ENCODE data around the gene CCNY. TPM values are rescaled to one million over a fixed set of nuclear protein-coding genes. Genes with fewer than 3 reads are reported as not detected.

Gene CCNY
- total RNA-seq, 8 experiments from 2014 or later, result 24.8 to 57.1 (median 32.4) TPM

DNA sequence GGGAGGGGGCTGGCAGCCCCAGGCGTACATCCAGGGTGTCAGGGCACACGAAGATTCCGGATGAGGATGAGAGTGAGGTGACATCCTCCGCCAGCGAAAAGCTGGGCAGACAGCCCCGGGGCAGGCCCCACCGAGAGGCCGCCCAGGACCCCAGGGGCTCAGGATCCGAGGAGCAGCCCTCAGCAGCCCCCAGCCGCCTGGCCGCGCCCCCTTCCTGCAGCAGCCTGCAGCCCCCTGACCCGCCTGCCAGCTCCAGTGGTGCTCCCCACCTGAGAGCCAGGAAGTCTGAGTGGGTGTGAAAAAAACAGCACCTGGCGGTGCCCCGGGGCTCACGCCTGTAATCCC, 272.0 kb downstream of the CCNY start:
- ATAC-seq (replicated peaks in 6 of 8), result no peak
- no peaks in the 10 kb centered on the region for H3K4me1 ChIP-seq (replicated peaks in 1 of 2)
- WGBS, 10 experiments, result 85 to 100% (median 89%) methylated on average over 3 to 4 of the region's 16 CpGs; no CpG with 5 or more reads in 7 of the 10 experiments
- in situ Hi-C loops (cut with MboI; ENCODE audit: low pct_unique_long_range_greater_than_20kb in 2 of 9, low sequenced_read_pairs in 9 of 9, unreplicated experiment in 9 of 9), result no loop called here
- no peak overlapping the region for H3K27ac ChIP-seq
- H3K4me3 ChIP-seq, result no peak overlapping the region

DNA sequence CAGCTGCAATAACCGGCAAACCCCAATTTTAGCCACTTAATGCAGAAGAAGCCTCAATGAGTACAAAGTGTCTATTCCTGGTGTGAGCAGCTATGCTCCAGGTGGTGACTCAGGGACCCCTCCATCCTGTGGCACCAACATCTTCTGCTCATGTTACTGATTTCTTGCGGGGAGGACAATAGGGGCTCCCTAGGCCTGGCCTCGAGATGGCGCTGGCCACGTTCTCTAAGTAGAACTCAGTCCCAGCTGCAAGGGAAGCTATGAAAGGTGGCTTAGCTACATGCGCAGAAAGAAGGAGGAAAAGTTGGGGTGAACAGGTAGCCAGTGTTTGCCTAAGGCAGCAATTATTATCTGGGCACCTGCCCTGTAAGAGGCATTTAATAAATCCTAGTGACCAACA, 275.4 kb downstream of the CCNY start:
- H3K4me1 ChIP-seq (replicated peaks in 1 of 2), result no peaks in the 10 kb centered on the region
- ATAC-seq (replicated peaks in 6 of 8), result no peak
- H3K4me3 ChIP-seq, result no peak overlapping the region
- WGBS, 10 experiments, result 47 to 90% (median 76%) methylated on average over 1 to 5 of the region's 6 CpGs; no CpG with 5 or more reads in 2 of the 10 experiments
- in situ Hi-C loops (cut with MboI; ENCODE audit: low pct_unique_long_range_greater_than_20kb in 2 of 9, low sequenced_read_pairs in 9 of 9, unreplicated experiment in 9 of 9), result no loop called here
- H3K27ac ChIP-seq, result no peak overlapping the region

DNA sequence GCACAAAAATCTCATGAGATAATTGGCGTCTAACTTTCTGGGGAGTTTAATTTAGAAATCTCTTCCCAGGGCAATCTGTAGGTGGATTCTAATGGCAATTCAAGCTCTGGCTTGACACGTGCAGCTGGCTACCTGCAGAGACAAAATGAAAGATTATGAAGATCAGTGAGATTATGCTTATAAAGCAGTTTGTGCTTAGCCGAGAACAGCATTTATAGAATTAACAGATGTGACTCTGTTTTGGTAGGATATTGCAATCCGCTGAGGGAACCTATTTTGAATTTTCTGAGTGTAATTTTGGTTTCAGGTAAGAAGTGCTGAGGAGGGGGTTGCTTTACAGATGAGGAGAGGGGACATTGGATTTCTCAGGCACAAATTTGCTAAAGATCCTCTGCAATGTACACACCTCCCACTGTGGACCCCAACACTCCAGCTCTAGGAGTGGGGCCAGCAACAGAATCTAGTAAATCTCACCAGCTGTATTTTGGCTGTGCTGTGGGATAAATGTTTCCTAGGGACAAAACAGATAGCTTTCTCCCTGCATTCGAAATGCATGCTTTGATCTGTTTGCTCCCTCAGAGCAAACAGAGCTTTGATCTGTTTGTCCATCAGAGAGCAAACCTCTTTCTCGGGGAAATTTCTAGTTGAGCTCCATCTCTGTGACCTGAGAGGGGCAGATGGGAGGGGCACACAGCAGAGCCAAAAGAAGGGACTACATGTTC, 276.2 kb downstream of the CCNY start:
- Histone ChIP-seq H3K4me1 (replicated peaks in 1 of 2) (no peaks in the 10 kb centered on the region), H3K27ac (no peak overlapping the region), H3K4me3 (no peak overlapping the region)
- in situ Hi-C loops (cut with MboI; ENCODE audit: low pct_unique_long_range_greater_than_20kb in 2 of 9, low sequenced_read_pairs in 9 of 9, unreplicated experiment in 9 of 9), result no loop called here
- 0 to 71% (median 48%) methylated on average over 1 to 6 of the region's 6 CpGs; no CpG with 5 or more reads in 1 of the 10 experiments for WGBS, 10 experiments
- no peak for ATAC-seq (replicated peaks in 6 of 8)

DNA sequence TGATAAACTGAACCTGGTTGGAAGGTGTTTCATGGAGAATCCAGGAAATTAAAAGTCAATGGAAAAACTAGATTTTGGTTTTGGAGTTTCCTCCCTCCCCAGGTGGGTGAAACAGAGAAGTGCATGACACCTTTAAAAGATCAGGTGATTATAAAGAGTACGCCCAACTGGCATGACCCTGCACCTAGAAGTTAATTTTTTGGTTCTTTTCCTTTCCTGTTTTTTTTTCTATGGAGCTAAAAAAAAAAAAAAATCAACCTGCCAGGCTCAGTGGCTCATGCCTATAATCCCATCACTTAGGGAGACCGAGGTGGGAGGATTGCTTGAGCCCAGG, 276.8 kb downstream of the CCNY start:
- in situ Hi-C loops (cut with MboI; ENCODE audit: low pct_unique_long_range_greater_than_20kb in 2 of 9, low sequenced_read_pairs in 9 of 9, unreplicated experiment in 9 of 9), result no loop called here

DNA sequence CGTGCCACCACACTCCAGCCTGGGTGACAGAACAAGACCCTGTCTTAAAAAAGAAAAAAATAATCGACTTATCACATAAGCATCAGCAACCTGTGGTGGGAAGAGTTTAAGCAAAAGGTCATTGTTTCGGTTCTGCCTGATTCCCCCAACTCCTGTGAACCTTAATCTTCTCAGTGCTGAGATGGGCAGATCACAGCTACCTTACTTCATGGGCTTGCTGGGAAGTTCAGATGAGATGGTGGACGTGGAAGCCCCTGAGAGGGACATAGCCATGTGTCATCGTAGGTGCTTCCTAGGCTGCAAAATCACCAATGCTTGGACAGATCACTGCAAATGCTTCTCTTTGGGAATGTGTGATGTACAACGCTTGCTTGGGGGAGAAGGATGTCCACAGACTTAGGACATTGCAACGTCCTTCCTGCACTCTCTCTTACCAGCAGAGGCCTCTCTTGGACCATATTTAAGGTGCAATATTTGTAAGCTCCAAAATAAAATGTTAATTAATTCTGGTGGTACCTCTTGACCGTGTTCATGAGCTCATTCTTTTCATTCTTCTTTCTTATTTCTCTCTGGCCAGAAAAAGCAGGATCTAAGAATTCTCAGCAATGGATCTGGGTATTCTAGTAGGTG, 277.4 kb downstream of the CCNY start:
- in situ Hi-C loops (cut with MboI; ENCODE audit: low pct_unique_long_range_greater_than_20kb in 2 of 9, low sequenced_read_pairs in 9 of 9, unreplicated experiment in 9 of 9), result no loop called here
- 24 to 80% (median 55%) methylated on average over 1 to 7 of the region's 8 CpGs; no CpG with 5 or more reads in 2 of the 10 experiments for WGBS, 10 experiments
- Histone ChIP-seq H3K27ac (no peak overlapping the region), H3K4me1 (replicated peaks in 1 of 2) (no peaks in the 10 kb centered on the region), H3K4me3 (no peak overlapping the region)
- peak in 3 of 8 experiments; percentile 36 to 60 (median 48) for ATAC-seq (replicated peaks in 6 of 8)

More for the DNA sequence above, 276.8 kb downstream of the CCNY start:
- 17 to 91% (median 78%) methylated on average over 1 to 2 of the region's 2 CpGs; no CpG with 5 or more reads in 3 of the 10 experiments for WGBS, 10 experiments
- H3K27ac ChIP-seq, result no peak overlapping the region
- no peak overlapping the region for H3K4me3 ChIP-seq
- H3K4me1 ChIP-seq (replicated peaks in 1 of 2), result no peaks in the 10 kb centered on the region
- ATAC-seq (replicated peaks in 6 of 8), result no peak

DNA sequence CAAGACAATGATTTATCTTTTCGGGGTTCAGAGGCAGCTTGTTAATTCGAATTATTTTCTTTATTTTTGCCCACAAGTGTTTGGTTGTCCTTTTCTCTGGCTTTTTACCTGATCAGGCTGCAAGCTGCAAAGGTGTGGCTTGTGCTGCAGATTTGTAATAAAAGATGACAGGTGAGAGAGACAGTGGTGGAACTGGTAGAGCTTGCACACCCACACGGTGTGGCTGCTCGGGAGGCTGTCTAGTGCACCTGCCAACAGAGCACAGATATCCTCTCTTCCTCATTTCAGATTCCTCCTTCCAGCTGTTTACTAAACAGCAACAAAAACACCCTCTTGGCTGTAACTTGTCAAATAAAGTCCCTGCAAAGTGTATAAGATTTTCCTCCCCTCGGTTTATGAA, 278.0 kb downstream of the CCNY start:
- Histone ChIP-seq H3K4me3 (no peak overlapping the region), H3K4me1 (replicated peaks in 1 of 2) (no peaks in the 10 kb centered on the region), H3K27ac (no peak overlapping the region)
- in situ Hi-C loops (cut with MboI; ENCODE audit: low pct_unique_long_range_greater_than_20kb in 2 of 9, low sequenced_read_pairs in 9 of 9, unreplicated experiment in 9 of 9), result no loop called here
- WGBS, 10 experiments, result 8 to 73% (median 59%) methylated on average over 1 to 5 of the region's 5 CpGs; no CpG with 5 or more reads in 2 of the 10 experiments
- no peak for ATAC-seq (replicated peaks in 6 of 8)

Other genes with a start within 250 kb of the CCNY start
- 10 to 100 TPM; 19.9 to 35.5 (median 30.2) TPM for gene CUL2, start 246.2 kb upstream of the CCNY start, total RNA-seq
- 100 to 1,000 TPM in 1 of 8 experiments, 10 to 100 TPM in 7; 19.1 to 123 (median 26.4) TPM for gene CREM, start 209.7 kb upstream of the CCNY start, total RNA-seq

Measured in motor neuron (in vitro differentiated cells).